ENCODE data around the gene FXYD7. TPM values are rescaled to one million over a fixed set of nuclear protein-coding genes. Genes with fewer than 3 reads are reported as not detected.

The FXYD7 gene
- total and polyA plus RNA-seq, 4 donors = 0.63 to 1.8 TPM; not detected in 2

- intact Hi-C loops (cut with DNase I) = no loop called here
Observed at GRCh38 chr19:35107545-35107944, 35.5 kb upstream of the FXYD7 start.

GRCh38 chr19:35108730-35109129 is 34.3 kb upstream of the FXYD7 start:
- Histone ChIP-seq H3K27ac (ENCODE audit: low read depth in 1 of 2, low read length in 2 of 2) (no peak overlapping the region), H3K27me3 (ENCODE audit: control insufficient read depth in 1 of 2, insufficient read depth in 2 of 2, low read length in 1 of 2) (no peaks in the 10 kb centered on the region), H3K9me3 (ENCODE audit: control insufficient read depth, low read length) (no peaks in the 10 kb centered on the region), H3K4me3 (ENCODE audit: low read length in 2 of 2) (no peak overlapping the region), H3K36me3 (ENCODE audit: control insufficient read depth in 1 of 2, insufficient read depth in 2 of 2, low read length in 1 of 2) (no peaks in the 10 kb centered on the region), H3K4me1 (ENCODE audit: control insufficient read depth in 1 of 2, insufficient read depth in 2 of 2, low read length in 2 of 2) (no peaks in the 10 kb centered on the region)
- intact Hi-C loops (cut with DNase I) = no loop called here
- ATAC-seq (ENCODE audit: low FRiP score) (no peak), DNase-seq (no peak)
- 81 to 93% methylated on average over 11 of the region's 11 CpGs for WGBS, 2 donors

More at GRCh38 chr19:35107545-35107944, 35.5 kb upstream of the FXYD7 start:
- no peaks in the 10 kb centered on the region for H3K27me3 ChIP-seq (ENCODE audit: control insufficient read depth in 1 of 2, insufficient read depth in 2 of 2, low read length in 1 of 2)
- H3K4me3 ChIP-seq (ENCODE audit: low read length in 2 of 2) = no peak overlapping the region
- H3K4me1 ChIP-seq (ENCODE audit: control insufficient read depth in 1 of 2, insufficient read depth in 2 of 2, low read length in 2 of 2) = no peaks in the 10 kb centered on the region
- ATAC-seq (ENCODE audit: low FRiP score) (no peak), DNase-seq (no peak)
- no peaks in the 10 kb centered on the region for H3K9me3 ChIP-seq (ENCODE audit: control insufficient read depth, low read length)
- H3K36me3 ChIP-seq (ENCODE audit: control insufficient read depth in 1 of 2, insufficient read depth in 2 of 2, low read length in 1 of 2) = no peaks in the 10 kb centered on the region
- no peak overlapping the region for H3K27ac ChIP-seq (ENCODE audit: low read depth in 1 of 2, low read length in 2 of 2)
- WGBS, 2 donors = 35 to 46% methylated on average over 5 of the region's 5 CpGs

- no peak for ATAC-seq (ENCODE audit: low FRiP score)
- H3K27me3 ChIP-seq (ENCODE audit: control insufficient read depth in 1 of 2, insufficient read depth in 2 of 2, low read length in 1 of 2) = no peaks in the 10 kb centered on the region
- intact Hi-C loops (cut with DNase I) = no loop called here
- no peak for DNase-seq
- no peaks in the 10 kb centered on the region for H3K4me1 ChIP-seq (ENCODE audit: control insufficient read depth in 1 of 2, insufficient read depth in 2 of 2, low read length in 2 of 2)
- no peaks in the 10 kb centered on the region for H3K9me3 ChIP-seq (ENCODE audit: control insufficient read depth, low read length)
- no peak overlapping the region for H3K27ac ChIP-seq (ENCODE audit: low read depth in 1 of 2, low read length in 2 of 2)
- no peak overlapping the region for H3K4me3 ChIP-seq (ENCODE audit: low read length in 2 of 2)
- 56 to 62% methylated on average over 22 of the region's 22 CpGs for WGBS, 2 donors
- no peaks in the 10 kb centered on the region for H3K36me3 ChIP-seq (ENCODE audit: control insufficient read depth in 1 of 2, insufficient read depth in 2 of 2, low read length in 1 of 2)
Observed at GRCh38 chr19:35109395-35110112, 33.5 kb upstream of the FXYD7 start.

GRCh38 chr19:35110974-35111373 is 32.1 kb upstream of the FXYD7 start:
- WGBS, 2 donors = 73 to 74% methylated on average over 9 of the region's 9 CpGs

DNA sequence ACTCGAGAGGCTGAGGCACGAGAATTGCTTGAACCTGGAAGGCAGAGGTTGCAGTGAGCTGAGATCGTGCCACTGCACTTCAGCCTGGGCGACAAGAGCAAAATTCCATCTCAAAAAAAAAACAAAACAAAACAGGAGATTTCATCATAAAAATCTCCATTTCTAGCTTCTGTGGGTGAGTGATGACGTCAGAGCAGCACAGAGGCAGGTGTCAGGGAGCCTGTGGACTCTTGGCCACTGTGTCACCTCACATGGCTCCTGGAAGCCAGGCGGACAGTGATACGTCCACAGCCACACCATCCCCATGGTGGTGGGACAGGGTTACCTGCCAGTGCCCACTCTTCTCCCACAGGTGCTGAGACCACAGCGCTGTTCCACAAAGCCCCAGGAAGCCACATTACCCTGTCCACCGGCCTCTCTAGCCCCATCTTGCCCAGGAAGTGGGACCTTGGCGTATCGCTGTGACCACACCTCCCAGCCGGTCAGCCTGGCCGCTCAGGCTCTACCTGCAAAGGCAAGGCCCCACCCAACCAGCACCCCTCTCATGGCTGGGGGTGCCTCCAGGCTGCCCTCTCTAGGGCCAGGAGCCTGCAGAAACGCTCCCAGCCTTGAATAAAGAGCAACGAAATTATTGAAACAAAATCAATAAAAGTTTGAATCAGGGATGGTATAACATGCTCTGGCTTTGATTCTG is 29.9 kb upstream of the FXYD7 start:
- H3K4me1 ChIP-seq (ENCODE audit: control insufficient read depth in 1 of 2, insufficient read depth in 2 of 2, low read length in 2 of 2) = no peaks in the 10 kb centered on the region
- intact Hi-C loops (cut with DNase I) = no loop called here
- H3K27ac ChIP-seq (ENCODE audit: low read depth in 1 of 2, low read length in 2 of 2) = no peak overlapping the region
- H3K9me3 ChIP-seq (ENCODE audit: control insufficient read depth, low read length) = no peaks in the 10 kb centered on the region
- no peaks in the 10 kb centered on the region for H3K27me3 ChIP-seq (ENCODE audit: control insufficient read depth in 1 of 2, insufficient read depth in 2 of 2, low read length in 1 of 2)
- no peak for DNase-seq
- no peak overlapping the region for H3K4me3 ChIP-seq (ENCODE audit: low read length in 2 of 2)
- WGBS, 2 donors = 90% methylated on average over 15 of the region's 15 CpGs
- ATAC-seq (ENCODE audit: low FRiP score) = no peak
- no peaks in the 10 kb centered on the region for H3K36me3 ChIP-seq (ENCODE audit: control insufficient read depth in 1 of 2, insufficient read depth in 2 of 2, low read length in 1 of 2)

More at GRCh38 chr19:35110974-35111373, 32.1 kb upstream of the FXYD7 start:
- no peaks in the 10 kb centered on the region for H3K36me3 ChIP-seq (ENCODE audit: control insufficient read depth in 1 of 2, insufficient read depth in 2 of 2, low read length in 1 of 2)
- no peak overlapping the region for H3K27ac ChIP-seq (ENCODE audit: low read depth in 1 of 2, low read length in 2 of 2)
- H3K27me3 ChIP-seq (ENCODE audit: control insufficient read depth in 1 of 2, insufficient read depth in 2 of 2, low read length in 1 of 2) = no peaks in the 10 kb centered on the region
- H3K4me1 ChIP-seq (ENCODE audit: control insufficient read depth in 1 of 2, insufficient read depth in 2 of 2, low read length in 2 of 2) = no peaks in the 10 kb centered on the region
- H3K4me3 ChIP-seq (ENCODE audit: low read length in 2 of 2) = no peak overlapping the region
- no peak for DNase-seq
- intact Hi-C loops (cut with DNase I) = no loop called here
- no peaks in the 10 kb centered on the region for H3K9me3 ChIP-seq (ENCODE audit: control insufficient read depth, low read length)
- no peak for ATAC-seq (ENCODE audit: low FRiP score)

DNA sequence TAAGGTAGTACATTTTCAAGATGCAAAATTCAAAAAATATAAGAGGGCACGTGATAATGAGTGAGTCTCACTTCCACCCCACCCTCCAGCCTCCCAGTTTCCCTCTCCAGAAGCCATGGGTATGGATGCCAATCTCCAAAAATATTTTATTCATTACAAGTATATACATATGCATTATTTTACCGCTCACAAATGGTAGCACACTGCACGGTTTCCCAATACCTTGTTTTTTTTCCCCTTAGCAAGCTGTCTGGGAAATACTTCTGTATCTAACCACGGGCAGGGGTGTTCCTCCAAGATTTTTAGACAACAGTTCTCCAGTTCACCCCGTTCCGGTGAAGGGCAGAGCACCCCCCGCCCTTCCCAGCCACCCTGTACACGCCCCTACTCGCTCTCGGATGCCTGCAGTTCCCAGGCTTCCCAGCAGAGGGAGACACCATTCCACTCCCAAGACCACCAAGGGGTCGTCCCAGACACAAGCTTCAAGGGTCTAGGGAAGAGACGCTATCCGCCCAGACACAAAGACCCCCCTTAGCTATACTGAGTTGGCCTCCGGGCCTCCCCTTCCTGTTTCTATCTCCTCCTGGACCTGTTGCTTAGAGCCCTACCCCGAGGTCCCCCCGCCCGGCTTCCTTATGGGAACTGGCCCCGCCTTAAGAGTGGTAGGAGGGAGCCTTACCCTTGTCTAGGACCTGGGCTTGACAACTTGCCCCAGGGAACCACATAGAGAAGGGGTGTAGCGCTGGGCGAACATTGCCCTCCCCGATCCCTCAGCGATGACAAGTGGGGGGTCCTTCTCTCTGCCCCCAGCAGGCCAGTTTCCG is 28.5 kb upstream of the FXYD7 start:
- intact Hi-C loops (cut with DNase I) = loop anchor here (2.0 kb wide), 2 partner anchors 18 to 20 kb away; partner anchors contain the start of gene LGI4 (in 1 of the 2)
- WGBS, 2 donors = 6 to 7% methylated on average over 23 of the region's 23 CpGs
- no peaks in the 10 kb centered on the region for H3K36me3 ChIP-seq (ENCODE audit: control insufficient read depth in 1 of 2, insufficient read depth in 2 of 2, low read length in 1 of 2)
- no peaks in the 10 kb centered on the region for H3K27me3 ChIP-seq (ENCODE audit: control insufficient read depth in 1 of 2, insufficient read depth in 2 of 2, low read length in 1 of 2)
- no peak overlapping the region for H3K4me3 ChIP-seq (ENCODE audit: low read length in 2 of 2)
- no peaks in the 10 kb centered on the region for H3K4me1 ChIP-seq (ENCODE audit: control insufficient read depth in 1 of 2, insufficient read depth in 2 of 2, low read length in 2 of 2)
- DNase-seq = peak; percentile 67 to 91
- H3K9me3 ChIP-seq (ENCODE audit: control insufficient read depth, low read length) = no peaks in the 10 kb centered on the region
- peak; percentile 87 for ATAC-seq (ENCODE audit: low FRiP score)
- H3K27ac ChIP-seq (ENCODE audit: low read depth in 1 of 2, low read length in 2 of 2) = no peak overlapping the region

- ATAC-seq (ENCODE audit: low FRiP score) (no peak), DNase-seq (peak in 1 of 2 donors; percentile 35)
- H3K4me1 ChIP-seq (ENCODE audit: control insufficient read depth in 1 of 2, insufficient read depth in 2 of 2, low read length in 2 of 2) = no peaks in the 10 kb centered on the region
- no peaks in the 10 kb centered on the region for H3K27me3 ChIP-seq (ENCODE audit: control insufficient read depth in 1 of 2, insufficient read depth in 2 of 2, low read length in 1 of 2)
- no peaks in the 10 kb centered on the region for H3K9me3 ChIP-seq (ENCODE audit: control insufficient read depth, low read length)
- WGBS, 2 donors = 66 to 72% methylated on average over 14 of the region's 14 CpGs
- H3K36me3 ChIP-seq (ENCODE audit: control insufficient read depth in 1 of 2, insufficient read depth in 2 of 2, low read length in 1 of 2) = no peaks in the 10 kb centered on the region
- intact Hi-C loops (cut with DNase I) = loop anchor here (2.0 kb wide), 2 partner anchors 17 to 19 kb away; partner anchors contain the start of gene LGI4 (in 1 of the 2)
- H3K4me3 ChIP-seq (ENCODE audit: low read length in 2 of 2) = no peak within 1 kb of the TSS
- no peak within 1 kb of the TSS for H3K27ac ChIP-seq (ENCODE audit: low read depth in 1 of 2, low read length in 2 of 2)
Observed at GRCh38 chr19:35115177-35115951, 27.7 kb upstream of the FXYD7 start, which contains the start of gene FXYD3. Gene FXYD3, plus strand, starts transcription at chr19:35115823. Its CDS starts 3,554 bp downstream, at chr19:35119377.
